Esophagus mucosa (tissue), 1 donor: ENCODE results near the gene NT5DC1. TPM values are rescaled to one million over a fixed set of nuclear protein-coding genes. Genes with fewer than 3 reads are reported as not detected.
A peak's percentile ranks its signal among the peaks of the same experiment; 100 is the strongest.

Source experiments
- ATAC-seq: fragments of 200-7000 bp; cut with Tn5 transposase; one replicate; pipeline ENCODE4 v1.9.1; 2020
- total RNA-seq: library from RNA; stranded (reverse); gene quantifications from one replicate; pipeline ENCODE4 v1.2.4, GENCODE V29; 2023
- donor health status: DM: yes; HTN: yes; CAD: no.

Gene NT5DC1
- total RNA-seq, 1 donor from 2014 or later = 42.4 TPM

DNA sequence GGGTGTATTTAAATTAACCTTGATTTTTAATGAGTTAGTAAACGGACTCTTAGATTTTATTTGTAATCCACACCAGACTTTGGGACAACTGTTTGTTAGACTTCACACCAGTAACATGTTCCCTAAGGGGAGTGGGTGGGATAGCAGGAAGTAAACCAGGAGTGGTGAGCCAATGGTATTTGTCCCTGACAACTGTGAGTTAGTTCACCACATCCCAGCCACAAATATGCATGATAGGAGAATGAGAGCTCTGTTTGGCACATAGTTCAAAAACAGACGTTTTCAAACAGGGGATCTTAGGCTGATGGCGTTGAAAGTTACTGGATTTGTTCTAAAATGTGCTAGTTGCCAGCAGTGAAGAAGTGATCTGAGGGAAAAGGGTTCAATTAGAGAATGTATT is 44.0 kb downstream of the NT5DC1 start:
- no peak for ATAC-seq

DNA sequence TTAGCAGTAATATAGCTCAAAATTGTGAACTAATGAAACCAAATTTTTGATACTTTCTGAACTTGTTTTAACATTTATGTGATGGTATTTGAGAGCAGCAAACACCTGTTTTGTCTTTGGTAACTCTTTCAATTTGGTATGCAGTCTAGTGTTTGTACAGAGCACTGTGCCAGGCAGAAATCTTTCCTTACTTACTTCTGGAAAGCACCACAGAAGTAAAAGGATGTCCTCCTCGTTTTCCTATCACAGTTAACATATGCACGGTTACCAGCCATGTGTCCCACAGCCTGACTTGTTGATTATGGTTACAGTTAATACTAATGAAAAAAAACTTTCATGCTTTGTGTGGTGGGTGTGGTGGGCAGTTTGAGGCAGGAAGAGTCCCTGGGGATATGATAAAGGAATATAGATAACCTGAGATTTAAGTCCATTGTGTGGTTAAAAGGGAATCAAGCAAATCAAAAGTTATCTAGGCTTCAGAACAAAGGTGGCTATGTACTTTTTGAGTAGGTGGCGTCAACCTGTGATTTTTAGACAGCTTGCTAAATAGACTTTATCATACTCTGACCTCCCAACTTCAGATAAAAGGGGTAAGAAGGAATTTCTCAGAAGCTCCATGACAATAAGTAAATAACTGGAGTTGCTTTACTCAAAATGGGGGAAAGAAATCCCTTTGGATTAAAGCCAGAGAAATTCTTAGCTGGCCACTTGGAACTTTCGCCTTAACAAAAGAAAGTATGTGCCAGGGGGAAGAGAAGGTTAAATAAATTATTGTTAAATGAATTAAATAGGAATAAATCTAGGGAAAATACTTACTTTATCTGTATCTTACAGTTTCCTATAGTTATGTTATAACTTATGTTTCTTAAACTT is 45.4 kb downstream of the NT5DC1 start:
- ATAC-seq = no peak

DNA sequence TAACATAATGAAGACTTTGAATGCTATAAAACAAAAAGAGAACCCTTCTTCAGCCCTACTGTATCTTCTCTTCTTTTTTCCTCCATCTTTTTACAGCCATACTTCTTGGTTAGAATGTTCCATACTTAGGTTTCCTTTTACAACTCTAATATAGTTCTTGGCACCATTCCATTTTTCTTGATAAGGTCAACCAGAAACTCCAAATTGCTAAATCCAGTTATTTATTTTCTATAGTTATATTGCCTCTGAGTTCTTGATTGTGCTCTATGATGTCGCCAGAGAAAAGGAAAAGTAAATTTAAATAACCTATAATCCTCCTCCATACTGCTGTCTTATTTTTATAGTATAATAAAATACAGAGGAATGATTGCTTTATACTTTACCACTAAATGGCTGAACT is 52.0 kb downstream of the NT5DC1 start:
- ATAC-seq = no peak

DNA sequence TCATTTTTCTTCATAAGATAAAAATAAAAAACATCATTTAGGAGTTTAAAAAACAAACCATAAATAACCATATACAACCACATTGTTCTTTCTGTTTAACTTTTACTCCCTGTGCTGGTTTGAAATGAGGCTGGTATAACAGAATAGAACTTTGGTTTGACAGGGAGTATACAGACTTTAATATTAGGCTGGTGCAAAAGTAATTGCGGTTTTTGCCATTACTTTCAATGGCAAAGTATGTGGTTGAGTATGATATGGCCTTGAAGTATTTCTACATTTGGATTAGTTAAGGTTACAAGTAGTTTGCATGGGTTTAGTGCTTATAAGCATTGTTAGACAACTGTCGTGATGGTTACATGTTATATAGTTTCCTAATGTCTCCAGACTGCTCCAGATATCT is 54.2 kb downstream of the NT5DC1 start:
- no peak for ATAC-seq

DNA sequence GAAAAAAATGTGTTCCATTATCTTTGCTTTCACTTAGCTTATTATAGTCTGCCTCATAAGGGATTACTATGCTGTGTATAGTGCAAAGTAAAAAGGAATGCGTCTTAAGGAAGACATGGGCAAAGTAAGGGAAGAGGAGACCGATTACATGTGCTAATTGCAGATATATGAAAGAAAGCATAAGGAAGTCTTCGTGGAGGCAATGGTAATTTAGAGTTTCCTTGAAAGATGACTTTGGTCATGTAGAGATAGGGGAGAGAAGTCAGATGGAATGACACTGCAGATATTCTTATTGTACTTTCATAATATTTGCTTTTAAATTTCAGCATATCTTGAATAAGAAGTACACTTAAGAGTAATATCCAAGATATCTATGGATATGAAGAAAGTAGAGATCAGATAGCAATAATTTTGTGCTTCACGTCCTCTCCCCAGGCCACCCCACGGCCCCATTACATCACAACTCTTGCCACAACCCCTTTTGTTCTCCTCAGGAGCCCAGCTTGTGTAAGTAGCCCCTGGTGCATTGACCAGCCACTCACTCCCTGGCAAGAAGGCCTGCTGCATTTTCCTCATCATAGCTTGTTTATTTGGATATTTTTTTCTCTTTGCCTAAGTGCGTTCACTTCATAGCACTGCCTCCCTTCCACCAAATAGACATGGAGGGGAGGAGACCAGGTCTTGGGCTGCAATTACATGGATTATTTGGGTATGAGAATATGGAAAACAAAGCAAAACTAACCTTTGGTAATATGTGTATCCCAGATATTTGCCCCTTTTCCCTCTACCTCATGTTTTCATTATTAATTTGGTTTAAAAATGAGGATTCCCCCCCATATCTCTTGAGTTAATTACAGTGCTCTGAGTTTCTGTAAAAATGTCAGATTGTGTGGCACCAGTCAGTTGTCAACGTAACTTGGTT is 56.0 kb downstream of the NT5DC1 start:
- no peak for ATAC-seq

DNA sequence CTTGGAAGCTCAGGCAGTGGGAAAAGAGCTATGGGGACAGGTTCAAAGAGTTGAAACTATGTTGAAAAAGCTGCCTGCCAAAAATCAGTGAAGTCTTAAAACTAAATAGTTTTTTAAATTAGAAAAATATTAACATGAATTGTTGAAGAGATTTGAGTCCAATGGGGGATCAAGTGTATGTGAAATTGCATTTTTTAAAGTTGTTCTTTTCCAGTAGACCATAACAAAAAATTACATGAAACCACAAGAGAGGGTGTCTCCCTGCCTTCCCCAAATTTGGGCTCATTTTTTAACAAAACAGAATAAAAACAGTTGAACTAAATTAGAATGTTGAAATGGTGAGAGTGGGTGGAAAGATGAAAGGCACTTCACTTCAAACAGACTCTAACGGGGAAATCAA is 56.7 kb downstream of the NT5DC1 start:
- no peak for ATAC-seq

DNA sequence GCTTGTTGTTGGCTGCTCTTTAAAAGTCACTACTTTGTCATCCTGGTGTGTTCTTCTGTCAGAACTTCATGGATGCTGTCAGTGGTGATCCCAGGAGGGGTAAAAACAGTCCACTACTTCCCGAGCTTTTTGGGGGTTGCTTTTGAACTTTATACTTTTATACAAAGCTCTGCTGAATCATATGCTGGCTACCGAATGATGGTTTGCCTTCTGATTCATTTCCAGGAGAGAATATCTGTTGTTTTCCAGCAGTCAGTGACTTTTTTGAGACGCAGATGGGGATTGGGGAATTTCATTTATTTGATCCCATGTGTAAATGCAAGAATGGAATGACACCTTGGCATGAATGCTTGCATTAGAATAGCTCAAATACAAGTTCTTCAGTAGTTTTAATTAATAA is 58.0 kb downstream of the NT5DC1 start:
- no peak for ATAC-seq

DNA sequence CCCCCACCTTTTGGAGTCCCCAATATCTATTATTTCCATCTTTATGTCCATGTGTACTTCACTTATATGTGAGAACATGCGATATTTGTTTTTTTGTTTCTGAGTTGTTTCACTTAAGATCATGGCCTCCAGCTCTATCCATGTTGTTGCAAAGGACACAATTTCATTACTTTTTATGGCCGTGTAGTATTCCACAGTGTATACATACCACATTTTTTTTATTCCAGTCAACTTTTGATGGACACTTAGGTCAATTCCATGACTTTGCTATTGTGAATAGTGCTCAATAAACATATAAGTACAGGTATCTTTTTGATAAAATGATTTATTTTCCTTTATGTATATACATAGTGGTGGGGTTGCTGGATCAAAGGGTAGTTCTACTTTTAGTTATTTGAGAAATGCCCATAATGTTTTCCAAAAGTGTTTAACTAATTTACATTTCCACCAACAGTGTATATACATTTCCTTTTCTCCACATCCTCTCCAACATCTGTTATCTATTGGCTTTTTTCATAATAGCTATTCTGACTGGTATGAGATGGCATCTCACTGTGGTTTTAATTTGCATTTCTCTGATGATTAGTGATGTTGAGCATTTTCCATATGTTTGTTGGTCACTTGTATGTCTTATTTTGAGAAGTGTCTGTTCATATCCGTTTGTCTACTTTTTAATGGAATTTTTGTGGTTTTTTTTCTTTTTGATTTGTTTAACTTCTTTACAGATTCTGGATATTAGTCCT is 59.3 kb downstream of the NT5DC1 start:
- ATAC-seq = no peak

DNA sequence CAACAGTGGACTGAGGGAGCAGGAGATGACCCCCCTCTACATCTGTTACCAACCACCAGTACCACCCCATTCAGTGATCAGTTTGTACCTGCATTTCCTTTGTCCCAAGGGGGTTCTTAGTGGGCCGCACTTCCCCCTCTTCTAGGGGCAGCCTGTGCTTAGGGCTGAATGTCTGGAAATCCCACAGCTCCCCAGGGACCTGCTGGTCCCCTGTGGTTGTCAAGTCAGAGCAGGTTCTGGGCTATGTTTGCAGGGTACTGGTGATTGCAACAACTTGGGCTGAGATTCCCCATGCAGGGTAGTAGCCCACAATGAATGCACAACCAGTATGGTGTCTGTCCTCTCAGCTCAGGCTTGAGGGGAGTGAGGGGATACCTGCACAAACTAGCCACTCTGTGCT is 64.9 kb downstream of the NT5DC1 start:
- no peak for ATAC-seq

DNA sequence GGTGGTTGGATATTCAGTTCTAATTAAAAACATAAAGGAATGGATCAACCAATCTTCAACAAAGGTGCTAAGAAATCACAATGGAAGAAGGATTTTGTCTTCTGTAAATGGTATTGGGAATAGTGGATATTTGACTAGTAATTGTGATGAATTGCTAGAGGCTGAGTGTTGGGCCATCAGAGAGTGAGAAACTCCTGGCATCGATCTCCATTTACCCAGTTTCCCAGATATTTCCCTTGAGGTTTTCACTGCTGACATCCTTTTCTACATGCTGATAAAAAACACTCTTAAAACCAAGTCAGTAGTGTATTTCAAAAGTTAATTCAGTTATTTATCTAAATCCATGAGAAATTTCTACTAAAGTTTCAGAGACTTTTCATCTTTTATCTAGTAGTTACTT is 65.7 kb downstream of the NT5DC1 start:
- no peak for ATAC-seq

DNA sequence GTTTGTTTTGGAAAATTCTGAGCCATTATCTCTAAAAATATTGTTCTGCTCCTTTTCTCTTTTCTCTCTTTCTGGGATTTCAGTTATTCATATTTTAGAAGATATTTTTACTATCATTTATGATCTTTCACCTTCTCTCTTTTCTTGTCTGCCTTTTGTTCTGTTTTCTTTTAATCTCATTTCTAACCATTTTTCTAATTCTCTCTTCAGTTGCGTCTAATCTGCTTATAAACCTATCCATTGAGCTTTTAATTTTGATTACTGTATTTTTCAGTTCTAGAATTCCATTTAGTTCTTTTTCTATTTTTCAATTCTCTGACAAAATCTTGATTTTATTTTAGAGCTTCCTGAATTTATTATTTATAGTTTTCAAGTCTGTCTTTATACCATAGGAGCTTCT is 67.5 kb downstream of the NT5DC1 start:
- no peak for ATAC-seq

DNA sequence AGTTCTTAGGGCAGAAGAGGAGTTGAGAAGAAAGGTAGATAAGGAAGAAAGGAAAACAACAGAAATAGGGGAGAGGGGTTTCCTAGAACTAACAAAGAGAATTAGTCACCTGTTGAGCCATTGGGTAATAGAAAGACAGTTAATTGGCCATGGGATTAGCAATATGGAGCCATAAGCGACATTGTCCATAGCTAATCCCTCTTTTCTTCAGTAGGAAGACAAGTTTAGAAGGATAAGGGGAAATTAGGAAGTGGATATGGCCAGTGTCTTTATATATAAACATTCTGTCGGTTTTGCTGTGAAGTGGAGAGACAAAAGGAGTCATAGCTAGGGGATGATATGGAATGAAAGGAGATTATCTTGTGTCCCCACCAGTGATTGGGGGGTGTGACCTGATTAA is 69.2 kb downstream of the NT5DC1 start:
- no peak for ATAC-seq

DNA sequence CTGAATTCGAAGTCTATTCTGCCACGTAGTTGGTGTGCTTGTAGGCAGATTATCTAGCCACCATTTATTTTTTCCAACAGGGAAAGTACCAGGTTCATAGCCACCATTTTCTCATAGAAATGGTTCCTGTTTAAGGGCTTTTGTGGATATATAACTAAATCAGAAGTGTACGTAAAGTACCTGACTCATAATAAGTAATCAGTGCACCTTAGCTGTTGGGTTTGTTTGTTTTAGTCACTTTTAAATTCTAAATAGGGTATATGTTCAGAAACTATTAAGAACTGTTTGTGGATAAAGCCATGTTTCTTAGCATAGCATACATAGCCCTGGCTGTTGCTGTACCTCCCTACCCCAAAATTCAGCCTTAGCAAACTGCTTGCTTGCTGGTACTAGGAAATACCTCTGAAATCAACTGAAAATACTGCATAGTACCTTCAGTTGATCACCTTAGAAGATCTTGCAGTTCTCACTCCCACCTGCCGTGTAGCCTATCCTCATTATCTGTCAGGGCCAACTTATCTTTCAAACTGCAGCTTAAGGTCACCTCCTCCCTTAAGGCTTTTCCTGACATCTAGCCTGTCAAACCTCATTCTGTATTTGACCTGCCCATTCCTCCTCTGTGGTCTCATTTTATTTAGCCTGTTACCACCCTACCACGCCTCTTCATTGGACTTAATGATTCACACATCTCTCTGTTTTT is 69.9 kb downstream of the NT5DC1 start:
- ATAC-seq = peak; percentile 26

DNA sequence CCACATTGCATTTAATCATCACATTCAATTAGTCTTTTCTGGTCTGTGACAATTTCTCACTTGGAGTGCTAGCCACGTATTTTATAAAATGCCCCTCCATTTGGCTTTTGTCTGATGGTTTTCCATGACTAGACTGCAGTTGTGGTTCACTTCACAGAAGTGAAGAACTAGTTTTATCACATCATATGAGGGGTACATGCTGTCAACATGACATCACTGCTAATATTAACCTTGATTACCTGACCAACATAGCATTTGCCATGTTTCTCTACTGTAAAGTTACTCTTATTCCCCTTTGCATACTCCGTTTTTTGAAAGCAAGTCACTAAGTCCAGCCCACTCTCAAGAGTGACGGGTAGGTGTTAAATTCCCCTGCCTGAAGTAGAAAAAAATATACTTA is 73.3 kb downstream of the NT5DC1 start:
- no peak for ATAC-seq

DNA sequence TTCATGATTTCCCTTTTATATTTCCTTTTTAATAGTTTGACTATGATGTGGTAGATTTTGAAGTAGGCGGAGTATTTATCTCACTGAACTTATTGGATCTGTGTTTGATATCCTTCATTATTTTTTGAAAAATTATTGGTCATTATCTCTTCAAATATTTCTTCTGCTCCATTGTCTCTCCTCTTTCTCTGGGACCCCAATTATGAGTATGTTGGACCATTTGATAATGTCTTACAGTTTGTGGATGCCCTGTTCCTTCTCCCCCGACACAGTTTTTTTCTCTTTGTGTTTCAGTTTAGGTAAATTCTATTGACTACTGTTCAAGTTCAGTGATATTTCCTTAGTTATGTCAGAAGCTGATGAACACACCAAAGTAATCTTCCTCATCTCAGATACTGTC is 74.7 kb downstream of the NT5DC1 start:
- ATAC-seq = no peak

DNA sequence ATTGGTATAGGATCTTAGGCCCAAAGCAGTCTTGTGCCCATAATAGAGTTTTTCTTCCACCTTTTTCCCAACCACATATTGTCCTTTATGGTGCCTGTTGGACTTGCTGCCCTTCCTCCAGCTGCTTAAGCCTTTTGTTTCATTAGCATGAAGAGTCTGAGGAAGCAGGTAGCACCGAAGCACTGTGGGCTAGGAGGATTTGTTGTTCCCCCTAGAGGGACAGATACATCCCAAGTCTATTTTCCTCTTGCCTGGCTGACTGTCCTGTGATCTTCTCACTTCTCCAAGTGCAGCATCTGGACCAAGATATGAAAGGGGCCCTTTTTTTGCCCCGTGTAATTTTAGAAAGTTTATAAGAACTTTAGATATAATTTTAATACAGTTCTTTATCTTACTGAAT is 75.9 kb downstream of the NT5DC1 start:
- no peak for ATAC-seq

DNA sequence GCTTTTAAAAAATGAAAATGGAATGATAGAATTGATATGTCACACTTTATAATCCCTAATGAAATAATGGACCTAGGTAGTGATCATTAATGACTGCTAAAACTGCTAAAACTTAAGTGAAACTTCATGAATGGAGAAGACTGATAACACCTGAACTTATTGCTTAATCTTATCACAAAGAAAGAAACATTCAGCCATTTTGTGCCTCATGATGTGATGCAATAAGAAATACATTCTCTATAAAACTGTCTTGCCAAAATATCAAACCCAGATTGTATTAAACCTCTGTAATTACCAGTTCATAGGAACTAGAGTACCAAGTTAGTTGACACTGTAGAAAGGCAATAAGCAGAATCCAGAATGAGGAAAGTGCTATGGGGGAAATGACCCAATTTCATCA is 79.7 kb downstream of the NT5DC1 start:
- ATAC-seq = no peak

DNA sequence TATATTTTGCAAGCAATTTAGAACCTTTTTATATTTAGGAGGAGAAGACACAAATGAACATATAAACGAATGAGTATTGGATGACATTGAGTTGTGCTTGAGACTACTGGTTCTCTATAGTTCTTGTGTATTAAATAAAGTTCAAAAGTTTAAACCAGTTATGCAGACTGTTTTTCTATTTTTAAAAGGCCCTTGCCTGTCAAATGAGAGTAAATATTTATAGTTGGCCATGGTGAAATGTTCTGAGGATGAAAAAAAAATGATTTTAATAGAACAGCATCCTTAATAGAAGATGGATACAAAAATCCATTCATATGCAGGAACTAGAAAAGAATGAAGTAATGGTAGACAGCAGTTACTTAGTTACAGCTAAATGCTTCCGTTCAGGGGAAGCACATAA is 88.8 kb downstream of the NT5DC1 start:
- ATAC-seq = no peak

DNA sequence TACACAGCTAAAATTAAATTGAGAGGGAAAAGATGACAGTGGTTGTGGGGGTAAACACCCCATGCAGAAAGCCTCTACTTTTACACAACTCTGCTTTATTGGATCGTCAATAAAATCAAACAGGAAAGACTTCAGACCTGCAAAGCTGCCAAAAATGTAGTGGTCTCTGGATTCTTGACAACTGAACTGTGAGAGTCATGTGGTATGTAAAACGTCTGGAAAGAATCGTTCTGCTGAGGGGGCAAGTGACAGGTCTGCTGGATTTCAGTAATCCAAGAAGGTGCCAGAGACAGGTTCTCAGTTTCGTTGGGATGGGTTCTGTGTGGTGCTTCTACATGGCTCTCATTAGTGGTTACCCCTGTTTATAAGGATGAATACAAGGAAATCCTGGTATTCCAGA is 89.9 kb downstream of the NT5DC1 start:
- no peak for ATAC-seq

DNA sequence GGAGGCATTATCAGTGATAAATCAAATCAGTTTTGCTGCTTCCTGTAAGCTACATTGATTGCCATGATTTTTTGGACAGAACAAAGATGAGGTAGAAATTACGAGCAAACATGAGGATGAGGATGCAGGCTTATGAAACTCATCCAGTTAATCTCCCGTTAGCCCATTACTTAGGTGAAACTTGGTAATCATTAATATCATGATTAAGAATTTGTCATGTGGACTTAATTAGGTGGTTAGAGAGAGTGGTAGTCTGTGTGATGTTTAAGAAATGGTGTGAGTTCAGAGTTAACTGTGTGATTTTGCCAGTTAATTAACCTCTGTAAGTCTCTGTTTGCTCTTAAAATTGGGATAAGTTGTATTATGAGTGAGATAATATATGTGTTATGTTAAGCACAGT is 91.2 kb downstream of the NT5DC1 start:
- no peak for ATAC-seq

DNA sequence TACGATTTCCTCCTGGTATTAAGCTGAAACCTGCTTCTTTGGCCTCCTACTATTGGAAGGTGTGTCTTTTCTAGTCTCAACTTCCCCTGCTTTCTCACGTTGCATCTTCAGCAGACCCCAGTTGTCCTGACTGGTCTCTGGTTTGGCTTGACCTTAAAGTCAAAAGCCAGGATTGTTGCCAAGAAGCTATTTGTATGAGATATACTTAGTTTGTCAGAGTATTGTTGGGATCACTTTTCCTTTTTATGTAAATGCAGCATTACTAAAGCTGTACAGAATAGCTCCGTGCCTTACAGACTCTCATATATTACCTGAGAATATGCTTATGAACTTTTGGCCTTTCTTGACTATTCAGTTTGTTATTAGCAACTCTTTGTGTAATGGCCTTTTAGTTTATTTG is 92.1 kb downstream of the NT5DC1 start:
- no peak for ATAC-seq

DNA sequence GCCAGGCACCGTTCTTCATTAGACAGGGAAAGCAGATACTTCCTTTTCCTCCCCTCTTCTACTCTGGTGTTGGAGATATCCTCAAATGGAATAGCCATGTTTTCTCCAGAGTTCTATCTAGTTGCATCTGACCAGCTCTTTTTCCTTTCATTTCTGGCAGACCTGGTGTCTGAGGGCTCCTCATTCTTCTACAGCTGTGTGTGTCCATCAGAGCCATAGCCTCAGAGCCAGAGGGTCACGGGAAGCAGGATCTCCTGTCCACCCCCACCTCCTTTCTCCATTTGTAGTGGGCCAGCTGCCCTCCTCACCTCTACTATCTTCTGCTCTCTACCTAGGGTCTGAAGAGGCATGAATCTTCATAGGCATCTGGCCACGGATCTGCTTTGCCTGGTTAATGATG is 96.2 kb downstream of the NT5DC1 start:
- ATAC-seq = no peak
